Measurements from ENCODE around the gene MEIOC. TPM values are rescaled to one million over a fixed set of nuclear protein-coding genes. Genes with fewer than 3 reads are reported as not detected.
A peak's percentile ranks its signal among the peaks of the same experiment; 100 is the strongest.
"Not testable (repeated sequence)": the region's sequence is repeated elsewhere in the genome, so short reads cannot be mapped to it uniquely, and the experiment has no call there.

Gene MEIOC
- total and polyA plus RNA-seq, 4 donors: 0.02 to 0.08 TPM; not detected in 2

GRCh38 chr17:44666006-44666405 is 9.7 kb downstream of the MEIOC start:
- Histone ChIP-seq H3K4me3 (no peak overlapping the region), H3K9ac (ENCODE audit: insufficient read depth in 1 of 2, low read length in 2 of 2) (no peak overlapping the region), H3K4me1 (ENCODE audit: control insufficient read depth in 5 of 5, insufficient read depth in 5 of 5, low read length in 5 of 5) (peaks cover 0 to 8% (median 0%) of the 10 kb centered on the region in 5 donors), H3K36me3 (ENCODE audit: control insufficient read depth in 4 of 4, insufficient read depth in 4 of 4, low read length in 4 of 4) (no peaks in the 10 kb centered on the region), H3K27me3 (ENCODE audit: control insufficient read depth in 3 of 3, insufficient read depth in 3 of 3, low read length in 2 of 3) (no peaks in the 10 kb centered on the region), H3K9me3 (ENCODE audit: control insufficient read depth in 4 of 4, insufficient read depth in 3 of 4, low read length in 3 of 4) (no peaks in the 10 kb centered on the region), H3K27ac (ENCODE audit: low read depth in 1 of 2, low read length in 1 of 2) (no peak overlapping the region)
- TF ChIP-seq CTCF (IDR thresholded peaks at IDR 0.05; ENCODE audit: control extremely low read depth, extremely low read depth): no peak
- DNase-seq: peak in 2 of 3 donors; percentile 63 to 71
- WGBS, 2 donors: 89 to 98% methylated on average over 1 of the region's 1 CpG
- ATAC-seq (ENCODE audit: insufficient read depth, low FRiP score): no peak

GRCh38 chr17:44672479-44673093 is 16.3 kb downstream of the MEIOC start:
- H3K36me3 ChIP-seq (ENCODE audit: control insufficient read depth in 4 of 4, insufficient read depth in 4 of 4, low read length in 4 of 4): peaks cover 0 to 4% (median under 1%) of the 10 kb centered on the region in 4 donors
- H3K27me3 ChIP-seq (ENCODE audit: control insufficient read depth in 3 of 3, insufficient read depth in 3 of 3, low read length in 2 of 3): no peaks in the 10 kb centered on the region
- TF ChIP-seq CTCF (IDR thresholded peaks at IDR 0.05; ENCODE audit: control extremely low read depth, extremely low read depth): no peak
- H3K27ac ChIP-seq (ENCODE audit: low read depth in 1 of 2, low read length in 1 of 2): no peak overlapping the region
- no peak overlapping the region for H3K9ac ChIP-seq (ENCODE audit: insufficient read depth in 1 of 2, low read length in 2 of 2)
- no peaks in the 10 kb centered on the region for H3K4me1 ChIP-seq (ENCODE audit: control insufficient read depth in 5 of 5, insufficient read depth in 5 of 5, low read length in 5 of 5)
- H3K4me3 ChIP-seq: no peak overlapping the region
- DNase-seq (peak in 2 of 3 donors; percentile 38 to 53), ATAC-seq (ENCODE audit: insufficient read depth, low FRiP score) (no peak)
- H3K9me3 ChIP-seq (ENCODE audit: control insufficient read depth in 4 of 4, insufficient read depth in 3 of 4, low read length in 3 of 4): no peaks in the 10 kb centered on the region

- no peak overlapping the region for H3K27ac ChIP-seq (ENCODE audit: low read depth in 1 of 2, low read length in 1 of 2)
- no peak overlapping the region for H3K9ac ChIP-seq (ENCODE audit: insufficient read depth in 1 of 2, low read length in 2 of 2)
- no peaks in the 10 kb centered on the region for H3K4me1 ChIP-seq (ENCODE audit: control insufficient read depth in 5 of 5, insufficient read depth in 5 of 5, low read length in 5 of 5)
- ATAC-seq (ENCODE audit: insufficient read depth, low FRiP score): no peak
- H3K27me3 ChIP-seq (ENCODE audit: control insufficient read depth in 3 of 3, insufficient read depth in 3 of 3, low read length in 2 of 3): no peaks in the 10 kb centered on the region
- 82 to 90% methylated on average over 2 of the region's 2 CpGs for WGBS, 2 donors
- no peaks in the 10 kb centered on the region for H3K9me3 ChIP-seq (ENCODE audit: control insufficient read depth in 4 of 4, insufficient read depth in 3 of 4, low read length in 3 of 4)
- no peak overlapping the region for H3K4me3 ChIP-seq
- DNase-seq: no peak
- peaks cover 0 to 9% (median 3%) of the 10 kb centered on the region in 4 donors for H3K36me3 ChIP-seq (ENCODE audit: control insufficient read depth in 4 of 4, insufficient read depth in 4 of 4, low read length in 4 of 4)
- no peak for TF ChIP-seq CTCF (IDR thresholded peaks at IDR 0.05; ENCODE audit: control extremely low read depth, extremely low read depth)
Measured at GRCh38 chr17:44673893-44674292, 17.6 kb downstream of the MEIOC start.

DNA sequence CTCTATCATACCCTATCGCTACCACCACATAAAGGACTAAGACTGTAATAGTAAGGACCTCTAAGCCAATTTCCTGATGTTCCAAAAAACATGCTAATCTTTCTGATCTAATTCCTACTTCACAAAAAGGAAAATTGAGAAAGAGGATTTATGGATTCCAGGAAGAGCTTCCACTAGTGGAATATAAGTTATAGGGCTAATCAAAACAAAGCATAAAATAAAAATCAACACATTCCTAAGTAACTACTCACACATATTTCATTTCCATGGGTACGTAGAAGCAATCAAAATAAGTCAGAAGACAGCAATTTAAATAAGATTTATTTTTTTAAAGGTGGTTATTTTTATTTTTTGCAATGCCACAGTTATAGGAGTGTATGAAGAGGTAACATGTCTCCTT is 20.9 kb downstream of the MEIOC start:
- ATAC-seq (ENCODE audit: insufficient read depth, low FRiP score) (no peak), DNase-seq (no peak)
- H3K27ac ChIP-seq (ENCODE audit: low read depth in 1 of 2, low read length in 1 of 2): no peak overlapping the region
- H3K27me3 ChIP-seq (ENCODE audit: control insufficient read depth in 3 of 3, insufficient read depth in 3 of 3, low read length in 2 of 3): no peaks in the 10 kb centered on the region
- H3K9me3 ChIP-seq (ENCODE audit: control insufficient read depth in 4 of 4, insufficient read depth in 3 of 4, low read length in 3 of 4): no peaks in the 10 kb centered on the region
- WGBS, 2 donors: 74 to 79% methylated on average over 2 of the region's 2 CpGs
- no peak overlapping the region for H3K9ac ChIP-seq (ENCODE audit: insufficient read depth in 1 of 2, low read length in 2 of 2)
- H3K36me3 ChIP-seq (ENCODE audit: control insufficient read depth in 4 of 4, insufficient read depth in 4 of 4, low read length in 4 of 4): peaks cover 5 to 21% (median 14%) of the 10 kb centered on the region in 4 donors
- no peak for TF ChIP-seq CTCF (IDR thresholded peaks at IDR 0.05; ENCODE audit: control extremely low read depth, extremely low read depth)
- H3K4me1 ChIP-seq (ENCODE audit: control insufficient read depth in 5 of 5, insufficient read depth in 5 of 5, low read length in 5 of 5): no peaks in the 10 kb centered on the region
- no peak overlapping the region for H3K4me3 ChIP-seq

DNA sequence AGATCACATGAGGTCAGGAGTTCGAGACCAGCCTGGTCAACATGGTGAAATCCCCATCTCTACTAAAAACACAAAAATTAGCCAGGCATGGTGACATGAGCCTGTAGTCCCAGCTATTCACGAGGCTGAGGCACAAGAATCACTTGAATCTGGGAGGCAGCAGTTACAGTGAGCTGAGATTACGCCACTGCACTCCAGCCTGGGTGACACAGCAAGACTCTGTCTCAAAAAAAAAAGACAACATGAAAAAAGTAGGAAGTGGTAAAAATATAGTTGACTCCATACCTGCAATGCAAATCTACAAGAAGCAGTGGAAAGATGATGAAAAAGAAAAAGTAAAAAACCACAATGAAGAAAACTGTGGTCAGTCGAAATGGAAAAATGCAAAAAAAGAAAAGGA is 27.0 kb downstream of the MEIOC start:
- H3K9ac ChIP-seq (ENCODE audit: insufficient read depth in 1 of 2, low read length in 2 of 2); H3K9me3 ChIP-seq (ENCODE audit: control insufficient read depth in 4 of 4, insufficient read depth in 3 of 4, low read length in 3 of 4); H3K4me1 ChIP-seq (ENCODE audit: control insufficient read depth in 5 of 5, insufficient read depth in 5 of 5, low read length in 5 of 5); H3K4me3 ChIP-seq; H3K27ac ChIP-seq (ENCODE audit: low read depth in 1 of 2, low read length in 1 of 2); DNase-seq; H3K27me3 ChIP-seq (ENCODE audit: control insufficient read depth in 3 of 3, insufficient read depth in 3 of 3, low read length in 2 of 3); ATAC-seq (ENCODE audit: insufficient read depth, low FRiP score): not testable (repeated sequence)
- 45 to 75% methylated on average over 4 of the region's 4 CpGs for WGBS, 2 donors
- H3K36me3 ChIP-seq (ENCODE audit: control insufficient read depth in 4 of 4, insufficient read depth in 4 of 4, low read length in 4 of 4): peaks cover 5 to 31% (median 17%) of the 10 kb centered on the region in 4 donors

All from lung (tissue), 12 donors.